ENCODE data around the gene SKAP1. TPM values are rescaled to one million over a fixed set of nuclear protein-coding genes. Genes with fewer than 3 reads are reported as not detected.

SKAP1 gene
- total RNA-seq, 1 donor from 2014 or later, result not detected

- H3K36me3 Mint-ChIP-seq (ENCODE audit: unreplicated experiment), result no peaks in the 10 kb centered on the region
- no peaks in the 10 kb centered on the region for H3K27me3 Mint-ChIP-seq (ENCODE audit: unreplicated experiment)
- no peak for DNase-seq
- H3K9me3 Mint-ChIP-seq (ENCODE audit: unreplicated experiment), result no peaks in the 10 kb centered on the region
- TF ChIP-seq CTCF (IDR thresholded peaks at IDR 0.05; ENCODE audit: partially characterized antibody, unreplicated experiment), result no peak
- H3K4me1 Mint-ChIP-seq (ENCODE audit: low read depth, unreplicated experiment), result no peaks in the 10 kb centered on the region
- H3K4me3 Mint-ChIP-seq (ENCODE audit: unreplicated experiment), result no peak overlapping the region
- no peak overlapping the region for H3K27ac Mint-ChIP-seq (ENCODE audit: unreplicated experiment)
Measured at GRCh38 chr17:48326310-48326709, 103.7 kb downstream of the SKAP1 start.

- Mint-ChIP-seq H3K36me3 (ENCODE audit: unreplicated experiment) (no peaks in the 10 kb centered on the region), H3K4me3 (ENCODE audit: unreplicated experiment) (no peak overlapping the region), H3K27me3 (ENCODE audit: unreplicated experiment) (no peaks in the 10 kb centered on the region), H3K9me3 (ENCODE audit: unreplicated experiment) (no peaks in the 10 kb centered on the region), H3K27ac (ENCODE audit: unreplicated experiment) (no peak overlapping the region), H3K4me1 (ENCODE audit: low read depth, unreplicated experiment) (no peaks in the 10 kb centered on the region)
- DNase-seq, result no peak
- TF ChIP-seq CTCF (IDR thresholded peaks at IDR 0.05; ENCODE audit: partially characterized antibody, unreplicated experiment), result no peak
Measured at GRCh38 chr17:48322060-48322459, 108.0 kb downstream of the SKAP1 start.

- no peaks in the 10 kb centered on the region for H3K36me3 Mint-ChIP-seq (ENCODE audit: unreplicated experiment)
- DNase-seq, result no peak
- no peaks in the 10 kb centered on the region for H3K27me3 Mint-ChIP-seq (ENCODE audit: unreplicated experiment)
- no peaks in the 10 kb centered on the region for H3K9me3 Mint-ChIP-seq (ENCODE audit: unreplicated experiment)
- no peak overlapping the region for H3K27ac Mint-ChIP-seq (ENCODE audit: unreplicated experiment)
- no peak for TF ChIP-seq CTCF (IDR thresholded peaks at IDR 0.05; ENCODE audit: partially characterized antibody, unreplicated experiment)
- no peaks in the 10 kb centered on the region for H3K4me1 Mint-ChIP-seq (ENCODE audit: low read depth, unreplicated experiment)
- no peak overlapping the region for H3K4me3 Mint-ChIP-seq (ENCODE audit: unreplicated experiment)
Measured at GRCh38 chr17:48317732-48318131, 112.3 kb downstream of the SKAP1 start.

- no peak overlapping the region for H3K4me3 Mint-ChIP-seq (ENCODE audit: unreplicated experiment)
- H3K4me1 Mint-ChIP-seq (ENCODE audit: low read depth, unreplicated experiment), result peaks cover 14% of the 10 kb centered on the region
- no peak for DNase-seq
- H3K9me3 Mint-ChIP-seq (ENCODE audit: unreplicated experiment), result no peaks in the 10 kb centered on the region
- no peaks in the 10 kb centered on the region for H3K36me3 Mint-ChIP-seq (ENCODE audit: unreplicated experiment)
- TF ChIP-seq CTCF (IDR thresholded peaks at IDR 0.05; ENCODE audit: partially characterized antibody, unreplicated experiment), result no peak
- no peaks in the 10 kb centered on the region for H3K27me3 Mint-ChIP-seq (ENCODE audit: unreplicated experiment)
- H3K27ac Mint-ChIP-seq (ENCODE audit: unreplicated experiment), result no peak overlapping the region
Measured at GRCh38 chr17:48314716-48315115, 115.3 kb downstream of the SKAP1 start.

- no peaks in the 10 kb centered on the region for H3K36me3 Mint-ChIP-seq (ENCODE audit: unreplicated experiment)
- no peaks in the 10 kb centered on the region for H3K27me3 Mint-ChIP-seq (ENCODE audit: unreplicated experiment)
- peaks cover 14% of the 10 kb centered on the region for H3K4me1 Mint-ChIP-seq (ENCODE audit: low read depth, unreplicated experiment)
- H3K4me3 Mint-ChIP-seq (ENCODE audit: unreplicated experiment), result no peak overlapping the region
- no peak overlapping the region for H3K27ac Mint-ChIP-seq (ENCODE audit: unreplicated experiment)
- no peak for TF ChIP-seq CTCF (IDR thresholded peaks at IDR 0.05; ENCODE audit: partially characterized antibody, unreplicated experiment)
- H3K9me3 Mint-ChIP-seq (ENCODE audit: unreplicated experiment), result no peaks in the 10 kb centered on the region
- DNase-seq, result no peak
Measured at GRCh38 chr17:48313096-48313755, 116.8 kb downstream of the SKAP1 start.
